ENCODE measurements around the gene TERT. TPM values are rescaled to one million over a fixed set of nuclear protein-coding genes. Genes with fewer than 3 reads are reported as not detected.

Gene TERT
- total RNA-seq, 4 donors from 2014 or later: not detected

- WGBS: 34% methylated on average over 15 of the region's 15 CpGs
- TF ChIP-seq CTCF (IDR thresholded peaks at IDR 0.05) (no peak), EP300 (IDR thresholded peaks at IDR 0.05) (no peak)
- H3K4me3 ChIP-seq: no peak overlapping the region
- H3K27ac ChIP-seq: no peak overlapping the region
- no peaks in the 10 kb centered on the region for H3K36me3 ChIP-seq
- peaks cover 67% of the 10 kb centered on the region for H3K27me3 ChIP-seq
- DNase-seq (ENCODE audit: low spot score in 2 of 2): no peak
- no peaks in the 10 kb centered on the region for H3K9me3 ChIP-seq
- H3K4me1 ChIP-seq: no peaks in the 10 kb centered on the region
Observed at GRCh38 chr5:1228120-1228519, 66.7 kb downstream of the TERT start.

- Histone ChIP-seq H3K36me3 (no peaks in the 10 kb centered on the region), H3K27ac (no peak overlapping the region), H3K4me1 (no peaks in the 10 kb centered on the region), H3K4me3 (no peak overlapping the region), H3K9me3 (no peaks in the 10 kb centered on the region), H3K27me3 (peaks cover 67% of the 10 kb centered on the region)
- 10% methylated on average over 14 of the region's 14 CpGs for WGBS
- TF ChIP-seq POLR2A (IDR thresholded peaks at IDR 0.05) (no peak), EP300 (IDR thresholded peaks at IDR 0.05) (no peak), POLR2AphosphoS5 (IDR thresholded peaks at IDR 0.05) (no peak), CTCF (IDR thresholded peaks at IDR 0.05) (no peak)
- no peak for DNase-seq (ENCODE audit: low spot score in 2 of 2)
Observed at GRCh38 chr5:1227667-1228066, 67.2 kb downstream of the TERT start.

- Histone ChIP-seq H3K4me3 (no peak overlapping the region), H3K27ac (no peak overlapping the region), H3K36me3 (no peaks in the 10 kb centered on the region), H3K9me3 (no peaks in the 10 kb centered on the region), H3K4me1 (no peaks in the 10 kb centered on the region), H3K27me3 (peaks cover 65% of the 10 kb centered on the region)
- DNase-seq (ENCODE audit: low spot score in 2 of 2): no peak
- 89% methylated on average over 45 of the region's 50 CpGs for WGBS
- TF ChIP-seq EP300 (IDR thresholded peaks at IDR 0.05) (no peak), POLR2AphosphoS5 (IDR thresholded peaks at IDR 0.05) (no peak), POLR2A (IDR thresholded peaks at IDR 0.05) (no peak)
Observed at GRCh38 chr5:1226839-1227581, 67.9 kb downstream of the TERT start.

GRCh38 chr5:1226231-1226630 lies 68.6 kb downstream of the TERT start:
- no peak overlapping the region for H3K27ac ChIP-seq
- no peak overlapping the region for H3K4me3 ChIP-seq
- DNase-seq (ENCODE audit: low spot score in 2 of 2): no peak
- WGBS: 78% methylated on average over 10 of the region's 12 CpGs
- no peaks in the 10 kb centered on the region for H3K9me3 ChIP-seq
- TF ChIP-seq CTCF (IDR thresholded peaks at IDR 0.05): no peak
- H3K4me1 ChIP-seq: no peaks in the 10 kb centered on the region
- H3K36me3 ChIP-seq: no peaks in the 10 kb centered on the region
- peaks cover 58% of the 10 kb centered on the region for H3K27me3 ChIP-seq

- Histone ChIP-seq H3K27ac (no peak within 1 kb of the TSS), H3K9me3 (no peaks in the 10 kb centered on the region), H3K36me3 (no peaks in the 10 kb centered on the region), H3K4me3 (no peak within 1 kb of the TSS), H3K27me3 (peaks cover 47% of the 10 kb centered on the region), H3K4me1 (no peaks in the 10 kb centered on the region)
- WGBS: 68% methylated on average over 11 of the region's 11 CpGs
- no peak for DNase-seq (ENCODE audit: low spot score in 2 of 2)
- TF ChIP-seq POLR2AphosphoS5 (IDR thresholded peaks at IDR 0.05): no peak
- no peak for TF ChIP-seq POLR2A (IDR thresholded peaks at IDR 0.05)
- TF ChIP-seq EP300 (IDR thresholded peaks at IDR 0.05): no peak
- no peak for TF ChIP-seq CTCF (IDR thresholded peaks at IDR 0.05)
Observed at GRCh38 chr5:1225081-1225480, 69.8 kb downstream of the TERT start, which contains the start of gene SLC6A18. Gene SLC6A18, plus strand, starts transcription at chr5:1225381. Its CDS starts 97 bp downstream, at chr5:1225478.

GRCh38 chr5:1224631-1225030 lies 70.2 kb downstream of the TERT start:
- H3K27me3 ChIP-seq: peaks cover 42% of the 10 kb centered on the region
- 92% methylated on average over 8 of the region's 15 CpGs for WGBS
- no peaks in the 10 kb centered on the region for H3K4me1 ChIP-seq
- no peak for DNase-seq (ENCODE audit: low spot score in 2 of 2)
- H3K4me3 ChIP-seq: no peak overlapping the region
- TF ChIP-seq POLR2AphosphoS5 (IDR thresholded peaks at IDR 0.05): no peak
- TF ChIP-seq EP300 (IDR thresholded peaks at IDR 0.05): no peak
- no peak for TF ChIP-seq POLR2A (IDR thresholded peaks at IDR 0.05)
- no peak for TF ChIP-seq CTCF (IDR thresholded peaks at IDR 0.05)
- H3K36me3 ChIP-seq: no peaks in the 10 kb centered on the region
- H3K9me3 ChIP-seq: no peaks in the 10 kb centered on the region
- H3K27ac ChIP-seq: no peak overlapping the region
